HCT116 (cell line): ENCODE results near the gene TFCP2. TPM values are rescaled to one million over a fixed set of nuclear protein-coding genes. Genes with fewer than 3 reads are reported as not detected.

Experiments used
- CBX3 ChIP-seq: IDR thresholded peaks from 2 replicates; pipeline ENCODE4 v1.6.1; 2012; ENCODE audit warnings: low read depth
- CEBPB ChIP-seq: IDR thresholded peaks from 2 replicates; pipeline ENCODE4 v1.6.1; 2012; ENCODE audit warnings: low read depth
- EGR1 ChIP-seq: IDR thresholded peaks from 2 replicates; pipeline ENCODE4 v1.6.1; 2012; ENCODE audit warnings: low read depth
- ELF1 ChIP-seq: IDR thresholded peaks from 2 replicates; pipeline ENCODE4 v1.6.1; 2012; ENCODE audit warnings: low read depth, borderline replicate concordance
- EZH2phosphoT487 ChIP-seq: fragments of 200-600 bp; IDR thresholded peaks from 2 replicates; pipeline ENCODE4 v1.6.1; 2018; ENCODE audit warnings: antibody characterized with exemption, borderline replicate concordance
- JUND ChIP-seq: IDR thresholded peaks from 2 replicates; pipeline ENCODE4 v1.6.1; 2012
- POLR2A ChIP-seq: IDR thresholded peaks from 2 replicates; pipeline ENCODE4 v1.7.0; 2011; ENCODE audit warnings: borderline replicate concordance; ENCODE audit not compliant: insufficient read depth, insufficient read length; ENCODE audit errors: extremely low read depth
- POLR2AphosphoS5 ChIP-seq: IDR thresholded peaks from 2 replicates; pipeline ENCODE4 v1.6.1; 2011; ENCODE audit warnings: mild to moderate bottlenecking, low read depth, low read length, moderate library complexity
- SRF ChIP-seq: IDR thresholded peaks from 2 replicates; pipeline ENCODE4 v1.6.1; 2012; ENCODE audit warnings: low read depth
- YY1 ChIP-seq: IDR thresholded peaks from 2 replicates; pipeline ENCODE4 v1.6.1; 2011; ENCODE audit warnings: low read length, low read depth, moderate library complexity, mild to moderate bottlenecking; ENCODE audit not compliant: insufficient replicate concordance; ENCODE audit errors: extremely low read depth
- ZNF274 ChIP-seq: fragments of 200-500 bp; sonication (Bioruptor generic); IDR thresholded peaks from 2 replicates; pipeline ENCODE4 v1.6.1; 2014; ENCODE audit warnings: mild to moderate bottlenecking, low read depth, low read length, inconsistent platforms
- total RNA-seq: library from RNA; stranded (reverse); gene quantifications from one replicate; pipeline ENCODE4 v1.2.1, GENCODE V29; 2021; ENCODE audit not compliant: unreplicated experiment
- TF ChIP-seq, protein P1 (sequence below): IDR thresholded peaks from 2 replicates; pipeline ENCODE4 v1.6.1; 2012; ENCODE audit warnings: low read depth
- TF ChIP-seq, protein P2 (sequence below), 3 experiments: fragments of 200-600 bp in 1 of 3; sonication (generic) in 1 of 3; IDR thresholded peaks in 2 of 3; conservative IDR thresholded peaks in 1 of 3; 2 replicates each; pipeline ENCODE4 v1.5.1; 2012 to 2017; ENCODE audit warnings: low read depth in 2 of 3, low read length in 2 of 3, antibody characterized with exemption in 1 of 3, borderline replicate concordance in 1 of 3, control low read depth in 1 of 3, mild to moderate bottlenecking in 1 of 3, mixed read lengths in 1 of 3, mixed run types in 1 of 3, moderate library complexity in 1 of 3; ENCODE audit not compliant: insufficient read depth in 1 of 3

The TFCP2 gene
- total RNA-seq, 1 experiment from 2014 or later, result 31.6 TPM

DNA sequence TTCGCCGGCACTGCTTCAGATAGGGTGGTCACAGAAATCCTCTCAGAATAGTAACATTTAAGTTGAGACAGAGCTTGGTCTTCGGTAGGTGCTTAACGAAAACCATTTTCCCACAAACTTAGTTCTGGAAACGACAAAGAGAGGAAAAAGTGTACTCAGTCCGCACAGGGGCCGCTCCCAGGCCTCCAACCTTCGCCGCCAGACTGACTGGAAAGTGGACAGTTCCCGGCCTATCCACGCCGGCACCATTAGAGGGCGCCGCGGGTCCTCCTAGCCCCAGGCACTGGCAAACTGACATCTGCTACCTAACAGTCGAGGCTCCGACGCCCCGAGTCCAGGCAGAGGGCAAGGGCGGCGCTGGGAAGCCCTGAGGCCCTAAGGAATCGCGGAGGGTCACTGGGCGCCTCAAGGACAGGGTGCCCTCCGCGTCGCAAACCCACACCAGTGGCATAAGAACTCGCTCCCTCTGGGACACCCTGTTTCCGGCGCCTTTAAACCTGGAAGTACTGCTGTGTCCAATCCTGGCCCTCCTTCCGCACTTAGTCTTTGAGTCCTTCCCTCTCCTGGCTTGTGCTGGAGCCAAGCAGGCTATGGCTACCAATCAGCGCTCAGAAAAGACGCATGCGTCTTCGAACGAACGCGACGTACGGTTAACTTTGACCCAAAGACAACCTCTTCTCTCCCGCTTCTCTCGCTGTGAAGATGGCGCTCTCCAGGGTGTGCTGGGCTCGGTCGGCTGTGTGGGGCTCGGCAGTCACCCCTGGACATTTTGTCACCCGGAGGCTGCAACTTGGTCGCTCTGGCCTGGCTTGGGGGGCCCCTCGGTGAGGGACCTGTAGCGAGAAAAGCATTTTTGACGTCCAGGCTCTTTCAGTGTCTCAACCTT is 125.0 kb downstream of the TFCP2 start, which contains the start of gene LETMD1 (continued):
- TF ChIP-seq, protein P1, sequence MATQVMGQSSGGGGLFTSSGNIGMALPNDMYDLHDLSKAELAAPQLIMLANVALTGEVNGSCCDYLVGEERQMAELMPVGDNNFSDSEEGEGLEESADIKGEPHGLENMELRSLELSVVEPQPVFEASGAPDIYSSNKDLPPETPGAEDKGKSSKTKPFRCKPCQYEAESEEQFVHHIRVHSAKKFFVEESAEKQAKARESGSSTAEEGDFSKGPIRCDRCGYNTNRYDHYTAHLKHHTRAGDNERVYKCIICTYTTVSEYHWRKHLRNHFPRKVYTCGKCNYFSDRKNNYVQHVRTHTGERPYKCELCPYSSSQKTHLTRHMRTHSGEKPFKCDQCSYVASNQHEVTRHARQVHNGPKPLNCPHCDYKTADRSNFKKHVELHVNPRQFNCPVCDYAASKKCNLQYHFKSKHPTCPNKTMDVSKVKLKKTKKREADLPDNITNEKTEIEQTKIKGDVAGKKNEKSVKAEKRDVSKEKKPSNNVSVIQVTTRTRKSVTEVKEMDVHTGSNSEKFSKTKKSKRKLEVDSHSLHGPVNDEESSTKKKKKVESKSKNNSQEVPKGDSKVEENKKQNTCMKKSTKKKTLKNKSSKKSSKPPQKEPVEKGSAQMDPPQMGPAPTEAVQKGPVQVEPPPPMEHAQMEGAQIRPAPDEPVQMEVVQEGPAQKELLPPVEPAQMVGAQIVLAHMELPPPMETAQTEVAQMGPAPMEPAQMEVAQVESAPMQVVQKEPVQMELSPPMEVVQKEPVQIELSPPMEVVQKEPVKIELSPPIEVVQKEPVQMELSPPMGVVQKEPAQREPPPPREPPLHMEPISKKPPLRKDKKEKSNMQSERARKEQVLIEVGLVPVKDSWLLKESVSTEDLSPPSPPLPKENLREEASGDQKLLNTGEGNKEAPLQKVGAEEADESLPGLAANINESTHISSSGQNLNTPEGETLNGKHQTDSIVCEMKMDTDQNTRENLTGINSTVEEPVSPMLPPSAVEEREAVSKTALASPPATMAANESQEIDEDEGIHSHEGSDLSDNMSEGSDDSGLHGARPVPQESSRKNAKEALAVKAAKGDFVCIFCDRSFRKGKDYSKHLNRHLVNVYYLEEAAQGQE, result peak; percentile 44
- TF ChIP-seq POLR2AphosphoS5 (peak; percentile 93), CBX3 (peak; percentile 80; the same call in 1 of the 2 replicates), EZH2phosphoT487 (no peak), CEBPB (no peak), JUND (no peak), POLR2A (peak; percentile 75), YY1 (peak; percentile 89), ZNF274 (no peak), EGR1 (0 out of 2 replicates have a peak, but pooled peaks have one; percentile 28), SRF (no peak), ELF1 (peak; percentile 91)
- TF ChIP-seq, protein P2, sequence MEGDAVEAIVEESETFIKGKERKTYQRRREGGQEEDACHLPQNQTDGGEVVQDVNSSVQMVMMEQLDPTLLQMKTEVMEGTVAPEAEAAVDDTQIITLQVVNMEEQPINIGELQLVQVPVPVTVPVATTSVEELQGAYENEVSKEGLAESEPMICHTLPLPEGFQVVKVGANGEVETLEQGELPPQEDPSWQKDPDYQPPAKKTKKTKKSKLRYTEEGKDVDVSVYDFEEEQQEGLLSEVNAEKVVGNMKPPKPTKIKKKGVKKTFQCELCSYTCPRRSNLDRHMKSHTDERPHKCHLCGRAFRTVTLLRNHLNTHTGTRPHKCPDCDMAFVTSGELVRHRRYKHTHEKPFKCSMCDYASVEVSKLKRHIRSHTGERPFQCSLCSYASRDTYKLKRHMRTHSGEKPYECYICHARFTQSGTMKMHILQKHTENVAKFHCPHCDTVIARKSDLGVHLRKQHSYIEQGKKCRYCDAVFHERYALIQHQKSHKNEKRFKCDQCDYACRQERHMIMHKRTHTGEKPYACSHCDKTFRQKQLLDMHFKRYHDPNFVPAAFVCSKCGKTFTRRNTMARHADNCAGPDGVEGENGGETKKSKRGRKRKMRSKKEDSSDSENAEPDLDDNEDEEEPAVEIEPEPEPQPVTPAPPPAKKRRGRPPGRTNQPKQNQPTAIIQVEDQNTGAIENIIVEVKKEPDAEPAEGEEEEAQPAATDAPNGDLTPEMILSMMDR (IDR thresholded peaks at IDR 0.05 in 2 of 3, conservative IDR thresholded peaks at IDR 0.05 in 1 of 3; ENCODE audit: borderline replicate concordance in 1 of 3, insufficient read depth in 1 of 3, low read depth in 2 of 3, low read length in 2 of 3), result peak; percentile 84 to 88 (median 87)
- TF ChIP-seq, all 23 proteins: peak for 13

Other genes starting within 250 kb of the TFCP2 start
- not detected for gene HIGD1C, start 220.6 kb downstream of the TFCP2 start, total RNA-seq
- 38.7 TPM for gene SLC11A2, start 146.8 kb downstream of the TFCP2 start, total RNA-seq
- gene LETMD1, start 124.8 kb downstream of the TFCP2 start, total RNA-seq, result 70.8 TPM
- gene CSRNP2, start 89.5 kb downstream of the TFCP2 start, total RNA-seq, result 19.0 TPM
- gene POU6F1, start 44.9 kb upstream of the TFCP2 start, total RNA-seq, result 6.4 TPM
- gene DAZAP2, start 65.7 kb upstream of the TFCP2 start, total RNA-seq, result 157 TPM
- gene SMAGP, start 97.3 kb upstream of the TFCP2 start, total RNA-seq, result 39.9 TPM
- 0.22 TPM for gene BIN2, start 151.0 kb upstream of the TFCP2 start, total RNA-seq
- not detected for gene CELA1, start 173.5 kb upstream of the TFCP2 start, total RNA-seq
- gene GALNT6, start 218.3 kb upstream of the TFCP2 start, total RNA-seq, result 16.4 TPM